ENCODE measurements around the gene RALGDS.
A peak's percentile ranks its signal among the peaks of the same experiment; 100 is the strongest.

RALGDS gene

DNA sequence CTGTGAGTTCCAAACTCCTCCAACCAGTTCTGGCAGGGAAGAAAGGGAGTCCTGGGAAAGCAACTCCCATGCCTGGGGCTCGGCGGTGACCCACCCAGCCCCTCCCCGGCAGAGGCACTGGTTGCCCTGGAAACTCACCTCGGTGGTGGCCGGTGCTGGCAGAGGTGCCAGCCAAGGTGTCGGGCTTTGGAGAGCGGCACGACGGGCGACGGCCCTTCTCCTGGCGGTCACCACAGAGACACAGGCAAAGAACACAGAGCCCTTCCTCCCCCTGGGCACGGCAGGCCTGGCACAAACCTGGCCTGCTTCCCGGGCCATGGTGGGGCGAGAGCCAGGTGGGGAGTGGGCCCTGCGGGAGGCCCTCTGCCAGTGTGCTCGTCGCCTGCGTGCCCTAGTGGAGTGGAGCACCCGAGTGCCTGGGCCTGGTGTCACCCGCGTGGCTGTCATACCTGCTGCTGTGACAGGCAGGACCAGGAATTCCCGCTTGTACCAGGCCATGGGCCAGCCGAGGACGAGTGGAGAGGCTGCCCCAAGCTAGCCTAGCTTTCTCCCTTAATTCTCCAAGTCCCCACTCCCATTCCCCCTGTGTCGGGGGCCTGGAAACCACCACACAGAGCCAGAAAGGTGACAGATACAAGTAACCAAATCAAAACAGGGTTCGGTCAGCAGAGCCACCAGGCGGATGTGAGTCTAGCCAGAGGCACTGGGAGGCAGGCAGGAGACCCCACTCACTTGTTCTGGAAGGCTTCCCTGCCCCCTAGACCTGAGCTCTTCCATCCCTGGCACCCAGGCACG is 8.2 kb upstream of the RALGDS start:
- Mint-ChIP-seq H3K4me3 (peak overlapping the region; percentile 60), H3K4me1 (peaks cover 72% of the 10 kb centered on the region), H3K36me3 (no peaks in the 10 kb centered on the region), H3K27ac (peak overlapping the region; percentile 70), H3K27me3 (no peaks in the 10 kb centered on the region), H3K9me3 (no peaks in the 10 kb centered on the region)

DNA sequence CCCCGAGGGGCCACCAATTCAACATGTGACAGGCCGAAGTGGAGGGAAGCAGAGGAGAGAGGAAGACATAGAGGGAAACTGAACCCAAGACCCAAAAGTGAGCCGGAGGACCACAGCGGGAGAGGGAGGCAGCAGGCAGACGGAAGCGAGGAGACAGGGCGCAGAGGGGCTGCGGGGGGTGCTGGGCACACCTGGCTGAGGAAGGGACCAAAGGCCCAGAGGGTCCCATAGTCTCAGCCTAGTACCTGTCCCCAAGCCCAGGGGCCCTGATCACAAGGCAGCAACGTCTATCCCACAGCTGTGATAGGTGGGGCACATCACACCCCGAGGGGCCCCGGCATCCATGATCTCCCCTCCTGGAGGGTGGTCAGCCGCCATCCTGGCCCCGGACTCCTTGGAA is 7.1 kb upstream of the RALGDS start:
- Mint-ChIP-seq H3K4me3 (peak overlapping the region; percentile 28), H3K27ac (peak overlapping the region; percentile 71), H3K36me3 (no peaks in the 10 kb centered on the region), H3K27me3 (no peaks in the 10 kb centered on the region), H3K9me3 (no peaks in the 10 kb centered on the region), H3K4me1 (peaks cover 69% of the 10 kb centered on the region)

DNA sequence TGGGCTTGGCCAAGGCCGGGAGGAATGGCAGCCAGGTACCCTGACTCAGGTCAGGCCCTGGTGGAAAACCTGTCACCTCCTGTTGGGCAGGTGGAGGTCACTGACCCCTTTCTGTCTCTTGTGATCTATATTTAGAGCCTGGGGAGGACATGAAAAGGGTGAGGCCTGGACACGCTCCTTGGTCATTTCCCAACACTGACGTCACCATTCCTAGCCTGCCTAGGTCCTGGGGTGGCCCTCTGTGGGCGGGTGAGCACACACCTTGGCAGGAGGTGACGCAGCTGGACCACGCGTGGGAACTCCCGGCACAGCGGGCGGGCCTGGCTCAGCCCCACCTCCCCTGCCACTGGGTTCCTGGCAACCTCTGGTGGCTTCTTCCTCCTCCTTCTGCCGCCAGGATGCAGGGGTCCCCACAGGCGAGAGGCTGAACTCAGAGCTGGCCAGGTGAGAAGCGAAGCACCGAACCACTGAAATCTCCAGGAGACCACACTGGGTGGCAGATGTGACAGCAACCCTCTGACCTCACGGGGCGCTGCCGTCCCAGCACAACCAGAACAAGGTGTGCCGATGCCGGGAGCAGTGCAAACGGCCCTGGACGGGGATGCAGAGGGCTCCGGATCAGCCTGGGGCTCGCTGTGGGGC is 6.4 kb upstream of the RALGDS start:
- peaks cover 64% of the 10 kb centered on the region for H3K4me1 Mint-ChIP-seq

DNA sequence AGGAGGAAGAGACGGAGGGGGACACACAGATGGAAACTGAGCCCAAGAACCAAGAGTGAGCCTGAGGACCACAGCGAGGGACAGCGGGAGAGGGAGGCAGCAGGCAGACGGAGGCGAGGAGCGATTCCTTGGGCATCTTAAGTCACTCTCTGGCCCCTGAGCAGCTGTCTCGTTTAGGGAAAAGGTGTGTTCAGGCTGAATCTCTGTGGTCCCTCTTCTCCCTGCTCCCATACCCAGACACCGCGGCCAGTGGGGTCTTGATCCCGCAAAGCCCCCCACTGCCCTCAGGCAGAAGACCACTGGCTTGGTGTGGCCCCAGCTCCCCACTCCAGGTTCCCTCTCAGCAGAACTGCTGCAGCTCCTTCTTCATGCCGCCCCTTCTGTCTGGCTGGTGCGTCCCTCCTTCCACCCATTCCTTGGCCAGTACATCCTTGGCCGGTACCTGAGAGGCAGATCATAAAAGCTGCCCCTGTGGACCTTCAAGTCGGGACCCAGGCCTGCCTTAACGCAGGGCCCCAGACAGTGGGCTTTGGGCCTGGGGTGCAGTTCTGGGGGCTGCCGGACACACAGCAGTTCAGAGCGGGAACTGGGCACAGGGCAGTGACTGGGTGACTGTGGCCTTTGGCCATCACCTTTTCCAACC is 5.8 kb upstream of the RALGDS start:
- no peaks in the 10 kb centered on the region for H3K27me3 Mint-ChIP-seq
- H3K4me1 Mint-ChIP-seq = peaks cover 60% of the 10 kb centered on the region
- H3K27ac Mint-ChIP-seq = no peak overlapping the region
- peak overlapping the region; percentile 58 for H3K4me3 Mint-ChIP-seq
- H3K9me3 Mint-ChIP-seq = no peaks in the 10 kb centered on the region
- H3K36me3 Mint-ChIP-seq = no peaks in the 10 kb centered on the region

More for the DNA sequence above, 6.4 kb upstream of the RALGDS start:
- Mint-ChIP-seq H3K27ac (peak overlapping the region; percentile 57), H3K27me3 (no peaks in the 10 kb centered on the region), H3K9me3 (no peaks in the 10 kb centered on the region), H3K4me3 (peak overlapping the region; percentile 28), H3K36me3 (no peaks in the 10 kb centered on the region)

DNA sequence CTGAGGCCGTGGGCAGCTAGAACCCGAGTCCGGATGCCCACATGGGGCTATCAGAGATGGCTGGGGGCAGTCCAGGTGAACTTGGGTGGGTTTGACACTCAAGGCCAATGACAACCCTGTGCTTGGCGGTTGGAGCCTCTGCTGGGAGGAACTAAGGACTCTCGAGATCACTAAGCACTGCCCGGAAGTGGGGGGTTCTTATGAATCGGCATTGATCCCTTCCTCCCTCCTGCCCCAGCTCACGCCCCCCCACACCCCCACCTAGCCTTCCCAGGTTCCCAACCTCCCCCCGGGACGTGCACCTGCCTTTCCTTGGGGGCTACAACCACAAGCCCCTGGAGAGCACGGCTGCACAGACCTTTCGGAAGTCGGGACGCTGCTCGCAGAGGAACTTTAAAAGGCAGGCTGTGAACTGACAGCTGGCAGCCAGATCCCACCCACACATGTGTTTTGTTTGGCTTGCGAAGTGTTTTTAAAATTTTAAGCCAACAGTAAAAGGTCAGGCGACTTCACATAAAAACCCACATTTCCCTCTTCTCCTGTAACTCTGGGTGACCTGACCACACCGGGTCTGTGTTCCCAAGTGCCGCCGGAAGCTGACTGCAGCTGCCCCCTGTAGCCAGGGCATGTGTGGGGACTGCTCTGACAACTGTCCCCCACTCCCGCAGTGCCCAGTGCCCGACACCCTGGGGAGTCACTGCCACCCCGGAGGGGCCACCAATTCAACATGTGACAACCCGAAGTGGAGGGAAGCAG is 5.1 kb upstream of the RALGDS start:
- Mint-ChIP-seq H3K27me3 (no peaks in the 10 kb centered on the region), H3K27ac (no peak overlapping the region), H3K9me3 (no peaks in the 10 kb centered on the region), H3K4me3 (peak overlapping the region; percentile 58), H3K36me3 (no peaks in the 10 kb centered on the region), H3K4me1 (peaks cover 58% of the 10 kb centered on the region)

DNA sequence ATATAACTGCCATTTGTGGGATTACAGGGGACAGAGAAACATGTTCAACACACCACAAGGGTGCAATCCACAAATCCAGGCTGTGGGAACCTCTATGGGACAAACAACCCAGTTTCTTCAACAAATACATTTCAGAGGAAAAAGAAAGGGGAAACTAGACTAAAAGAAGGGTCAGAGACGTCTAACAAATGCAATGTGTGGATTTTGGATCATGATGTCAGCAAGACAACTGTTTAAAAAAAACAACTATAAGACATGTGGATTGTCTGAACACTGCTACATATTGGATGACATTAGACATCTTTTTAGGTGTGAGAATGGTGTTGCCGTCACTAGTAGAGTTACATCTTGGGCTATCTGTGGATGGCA is 3.9 kb upstream of the RALGDS start:
- H3K27ac Mint-ChIP-seq = peak overlapping the region; percentile 41
- H3K36me3 Mint-ChIP-seq = no peaks in the 10 kb centered on the region
- H3K4me1 Mint-ChIP-seq = peaks cover 57% of the 10 kb centered on the region
- H3K27me3 Mint-ChIP-seq = no peaks in the 10 kb centered on the region
- no peaks in the 10 kb centered on the region for H3K9me3 Mint-ChIP-seq
- H3K4me3 Mint-ChIP-seq = no peak overlapping the region

DNA sequence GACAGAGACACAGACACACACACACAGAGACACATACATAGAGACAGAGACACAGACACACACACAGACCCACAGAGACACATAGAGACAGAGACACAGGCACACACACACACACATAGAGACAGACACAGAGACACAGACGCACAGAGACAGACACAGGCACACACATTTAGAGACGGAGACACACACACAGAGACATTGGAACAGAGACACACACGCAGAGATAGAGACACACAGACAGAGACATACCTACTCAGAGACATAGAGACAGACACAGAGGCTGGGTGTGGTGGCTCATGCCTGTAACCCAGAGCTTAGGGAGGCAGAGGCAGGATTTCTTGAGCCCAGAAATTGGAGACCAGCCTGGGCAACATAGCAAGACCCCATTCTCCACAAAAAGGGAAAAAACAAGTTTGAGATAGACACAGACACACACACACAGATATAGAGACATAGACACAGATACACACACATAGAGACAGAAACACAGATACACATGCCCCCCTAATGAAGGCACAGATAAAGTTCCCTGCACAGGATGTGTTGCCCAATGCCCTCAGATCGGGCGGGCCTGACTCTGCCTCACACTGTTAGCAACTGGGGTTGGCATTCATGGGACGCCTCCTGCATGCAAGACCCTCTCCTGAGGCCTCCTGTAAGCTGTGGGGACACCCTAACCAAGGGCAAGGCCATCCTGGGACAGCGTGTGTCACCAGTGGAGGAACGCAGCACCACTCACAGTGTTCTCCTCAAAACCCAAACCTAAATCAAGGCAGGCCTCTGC is 3.3 kb upstream of the RALGDS start:
- Mint-ChIP-seq H3K9me3 (no peaks in the 10 kb centered on the region), H3K27ac (peak overlapping the region; percentile 6), H3K4me3 (peak overlapping the region; percentile 0), H3K27me3 (no peaks in the 10 kb centered on the region), H3K4me1 (peaks cover 53% of the 10 kb centered on the region), H3K36me3 (no peaks in the 10 kb centered on the region)

DNA sequence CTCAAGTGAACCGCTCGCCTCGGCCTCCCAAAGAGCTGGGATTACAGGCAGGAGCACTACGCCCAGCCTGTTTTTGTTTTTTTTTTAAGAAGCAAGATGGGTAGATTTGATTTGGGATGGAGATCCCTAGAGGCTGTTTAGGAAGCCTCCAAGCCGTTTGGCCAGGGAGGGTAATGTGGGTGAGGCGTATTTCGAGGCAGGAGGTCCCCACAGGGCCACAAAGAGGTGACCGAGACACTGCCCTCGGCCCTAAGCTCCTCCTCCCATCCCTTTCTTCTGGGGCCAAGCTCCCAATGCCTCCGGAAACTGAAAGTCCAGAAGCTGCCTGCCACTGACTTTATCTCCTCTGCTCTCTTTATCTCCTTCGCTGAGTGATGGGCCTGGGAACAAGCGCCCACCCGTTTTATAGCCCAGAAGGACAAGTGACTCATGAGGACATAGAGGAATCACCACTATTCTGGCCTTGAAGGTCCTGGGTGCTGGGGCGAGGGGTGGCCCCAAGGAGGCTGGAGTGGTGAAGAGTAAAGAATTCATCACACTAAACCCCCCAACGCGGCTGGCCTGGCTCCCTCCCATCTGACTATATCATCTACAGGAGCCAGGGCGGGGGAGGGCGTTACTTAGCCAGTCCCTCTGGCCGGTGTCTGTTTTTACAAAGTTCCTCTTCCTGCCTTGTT is 2.0 kb upstream of the RALGDS start:
- Mint-ChIP-seq H3K9me3 (no peaks in the 10 kb centered on the region), H3K36me3 (no peaks in the 10 kb centered on the region), H3K4me1 (peaks cover 58% of the 10 kb centered on the region), H3K27ac (peak overlapping the region; percentile 37), H3K27me3 (no peaks in the 10 kb centered on the region), H3K4me3 (no peak overlapping the region)

DNA sequence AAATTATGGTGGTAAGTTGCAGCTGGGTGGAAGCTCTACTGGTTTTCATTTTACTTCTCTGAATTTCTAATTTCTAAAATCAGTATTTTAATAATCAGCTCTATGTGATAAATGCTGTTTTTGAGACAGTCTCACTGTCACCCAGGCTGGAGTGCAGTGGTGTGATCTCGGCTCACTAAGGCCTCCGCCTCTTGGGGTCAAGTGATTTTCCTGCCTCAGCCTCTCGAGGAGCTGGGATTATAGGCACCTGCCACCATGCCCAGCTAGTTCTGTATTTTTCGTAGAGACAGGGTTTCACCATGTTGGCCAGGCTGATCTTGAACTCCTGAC is 1.5 kb upstream of the RALGDS start:
- Mint-ChIP-seq H3K36me3 (no peaks in the 10 kb centered on the region), H3K4me3 (no peak overlapping the region), H3K9me3 (no peaks in the 10 kb centered on the region), H3K27ac (peak overlapping the region; percentile 37), H3K27me3 (no peaks in the 10 kb centered on the region), H3K4me1 (peaks cover 57% of the 10 kb centered on the region)

DNA sequence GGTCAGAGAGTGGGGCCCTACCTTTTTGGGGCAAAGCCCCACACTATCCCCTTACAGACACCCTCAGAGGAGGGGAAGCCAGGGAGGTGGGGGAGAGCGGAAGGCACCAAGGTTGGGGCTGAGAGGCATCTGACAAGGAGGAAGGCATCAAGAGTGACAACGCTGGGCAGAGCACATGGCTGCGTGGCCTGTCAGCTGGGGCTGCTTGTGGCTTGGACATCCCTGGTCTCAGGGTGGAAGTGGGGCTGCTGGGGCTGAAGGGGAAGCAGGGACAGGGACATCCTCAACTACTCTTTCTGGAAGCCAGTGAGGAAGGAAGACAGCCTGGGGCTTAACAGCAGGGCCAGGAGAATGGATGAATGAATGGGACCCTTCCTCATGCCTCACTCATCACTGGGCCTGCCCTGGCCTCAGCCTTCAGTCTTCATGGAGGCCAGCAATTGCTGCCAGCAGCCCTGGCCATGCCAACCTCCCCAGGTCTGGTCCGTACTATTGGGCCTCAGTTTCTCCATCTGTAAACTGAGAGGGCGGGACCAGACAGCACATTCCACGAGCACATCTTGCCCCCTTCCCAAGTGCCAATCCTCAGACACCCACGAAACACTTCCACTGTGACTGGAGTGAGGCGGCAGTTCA is 993 bp upstream of the RALGDS start:
- Mint-ChIP-seq H3K27ac (peak overlapping the region; percentile 94), H3K36me3 (no peaks in the 10 kb centered on the region), H3K27me3 (no peaks in the 10 kb centered on the region), H3K4me3 (peak overlapping the region; percentile 68), H3K4me1 (peaks cover 60% of the 10 kb centered on the region), H3K9me3 (no peaks in the 10 kb centered on the region)

DNA sequence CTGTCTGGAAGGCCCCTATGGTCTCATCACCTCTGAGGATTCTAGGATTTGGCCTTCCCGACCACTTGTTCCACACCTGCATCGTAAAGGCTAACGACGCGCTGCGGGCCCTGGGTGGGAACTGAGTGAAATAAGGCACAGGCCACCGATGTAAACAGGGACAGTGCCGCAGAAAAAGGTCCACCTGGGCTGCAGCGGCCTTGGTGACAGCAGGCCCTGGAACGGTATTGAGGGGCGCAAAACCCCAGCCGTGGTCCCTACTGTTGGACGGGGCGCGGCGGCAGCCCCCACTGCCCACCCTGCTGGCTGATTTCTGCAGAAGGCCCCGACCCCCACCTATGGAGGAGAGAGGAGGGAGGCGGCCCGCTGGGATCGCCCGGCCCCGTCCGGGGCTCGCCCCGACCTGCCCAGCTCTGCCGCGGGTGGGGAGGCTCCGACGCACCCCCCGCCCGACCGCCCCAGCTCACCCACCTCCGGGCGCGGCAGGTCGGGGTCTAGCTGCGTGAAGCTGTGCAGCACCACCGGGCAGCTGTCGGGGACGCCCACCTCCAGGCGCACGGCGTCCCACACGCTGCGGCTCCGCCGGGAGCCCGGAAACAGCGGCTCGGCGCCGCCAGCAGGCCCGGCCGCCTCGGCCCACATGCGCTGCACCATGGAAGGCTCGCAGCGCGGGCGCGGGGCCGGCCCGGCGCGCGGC is 391 bp downstream of the RALGDS start:
- H3K36me3 Mint-ChIP-seq = no peaks in the 10 kb centered on the region
- no peak overlapping the region for H3K27ac Mint-ChIP-seq
- H3K4me1 Mint-ChIP-seq = peaks cover 56% of the 10 kb centered on the region
- H3K27me3 Mint-ChIP-seq = no peaks in the 10 kb centered on the region
- no peaks in the 10 kb centered on the region for H3K9me3 Mint-ChIP-seq
- H3K4me3 Mint-ChIP-seq = peak overlapping the region; percentile 80

DNA sequence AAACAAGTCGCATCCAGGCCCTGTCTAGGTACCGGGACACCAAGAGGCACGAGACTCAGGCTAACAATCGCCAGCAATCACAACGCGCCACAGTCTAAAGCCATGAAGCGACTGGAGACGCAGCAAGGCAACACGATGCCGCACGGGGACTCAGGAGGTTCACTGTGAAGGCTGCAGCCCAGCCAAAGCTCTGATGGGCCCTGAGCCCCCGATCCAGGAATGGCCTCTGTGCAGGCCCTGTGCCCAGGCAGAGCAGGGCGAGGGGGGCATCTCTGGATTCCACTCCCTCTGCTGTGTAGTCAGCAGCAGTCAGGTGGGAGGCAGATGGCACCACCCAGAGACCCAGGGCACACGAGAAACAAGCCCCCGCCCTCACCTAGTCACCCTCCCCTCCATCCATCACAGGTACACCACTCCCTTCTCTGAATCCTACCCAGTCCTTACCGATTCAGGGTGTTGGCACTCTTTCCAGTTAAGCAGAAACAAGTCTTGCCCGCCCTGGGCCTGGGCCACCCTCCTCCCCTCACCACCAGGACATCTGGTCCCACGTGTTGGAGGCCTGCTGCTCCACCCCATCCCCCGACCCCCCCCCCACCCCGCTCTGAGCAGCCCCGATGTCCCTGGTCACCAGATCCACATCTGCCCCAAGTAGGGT is 1.1 kb downstream of the RALGDS start:
- H3K9me3 Mint-ChIP-seq = no peaks in the 10 kb centered on the region

DNA sequence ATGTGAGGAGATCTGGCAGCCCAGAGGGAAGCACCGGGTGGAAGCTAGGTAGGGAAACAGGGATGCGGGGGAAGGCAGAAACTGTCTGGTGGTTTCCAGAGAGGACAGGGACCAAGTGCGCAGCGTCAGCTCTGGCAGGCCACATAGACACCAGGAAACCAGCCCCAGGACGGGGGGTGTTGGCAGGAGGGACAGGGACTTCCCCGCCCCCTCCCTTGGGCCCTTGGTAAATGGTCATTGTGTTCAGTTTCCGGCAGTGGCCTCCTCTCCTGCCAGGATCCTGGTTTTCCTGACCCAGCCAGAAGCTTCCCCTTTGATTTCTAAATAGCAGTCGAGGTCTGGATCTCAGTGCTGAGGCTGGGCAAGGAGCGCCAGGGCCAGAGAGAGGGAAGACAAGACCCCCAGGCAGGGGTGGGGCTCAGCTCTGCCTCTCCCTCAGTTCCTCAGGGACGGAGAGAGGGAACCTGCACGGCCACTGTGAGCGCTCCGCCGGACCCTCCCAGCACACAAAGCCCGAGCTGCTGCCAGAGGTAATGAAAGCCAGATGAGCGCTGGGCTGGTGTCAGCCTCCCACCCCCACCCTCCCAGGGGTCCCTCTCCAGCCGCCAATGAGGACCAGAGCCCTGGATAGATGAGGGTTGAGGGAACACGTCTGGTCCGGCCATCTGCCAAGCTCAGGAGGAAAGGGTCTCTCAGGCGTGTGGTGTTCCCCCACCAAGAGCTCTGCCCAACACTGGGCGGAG is 1.8 kb downstream of the RALGDS start:
- peaks cover 59% of the 10 kb centered on the region for H3K4me1 Mint-ChIP-seq

More for the DNA sequence above, 1.1 kb downstream of the RALGDS start:
- no peaks in the 10 kb centered on the region for H3K36me3 Mint-ChIP-seq
- no peaks in the 10 kb centered on the region for H3K27me3 Mint-ChIP-seq
- no peak overlapping the region for H3K27ac Mint-ChIP-seq
- H3K4me1 Mint-ChIP-seq = peaks cover 57% of the 10 kb centered on the region
- H3K4me3 Mint-ChIP-seq = peak overlapping the region; percentile 68

More for the DNA sequence above, 1.8 kb downstream of the RALGDS start:
- H3K4me3 Mint-ChIP-seq = peak overlapping the region; percentile 68
- H3K36me3 Mint-ChIP-seq = no peaks in the 10 kb centered on the region
- H3K9me3 Mint-ChIP-seq = no peaks in the 10 kb centered on the region
- H3K27ac Mint-ChIP-seq = no peak overlapping the region
- no peaks in the 10 kb centered on the region for H3K27me3 Mint-ChIP-seq

All from activated naive CD4-positive, alpha-beta T cell treated with anti-CD3 and anti-CD28 coated beads, Interleukin-2, amount 50 U/mL, for 24 hours (primary cell).